ENCODE measurements around the gene CLEC4E. TPM values are rescaled to one million over a fixed set of nuclear protein-coding genes. Genes with fewer than 3 reads are reported as not detected.
"Not testable (repeated sequence)": the region's sequence is repeated elsewhere in the genome, so short reads cannot be mapped to it uniquely, and the experiment has no call there.

Gene CLEC4E
- total RNA-seq, 1 experiment from 2014 or later = not detected

- peaks cover 58% of the 10 kb centered on the region for H3K27me3 Mint-ChIP-seq (ENCODE audit: insufficient read depth, unreplicated experiment)
- no TSS peak for BruUV-seq (replicated peaks)
- H3K36me3 Mint-ChIP-seq (ENCODE audit: insufficient read depth, unreplicated experiment) = no peaks in the 10 kb centered on the region
- intact Hi-C loops (cut with micrococcal nuclease) = loop anchor here (1.0 to 5.0 kb wide), 3 partner anchors 65 to 493 kb away; no protein-coding TSS in a partner anchor
- no peaks in the 10 kb centered on the region for H3K4me1 Mint-ChIP-seq (ENCODE audit: insufficient read depth, unreplicated experiment)
- no peaks in the 10 kb centered on the region for H3K9me3 Mint-ChIP-seq (ENCODE audit: unreplicated experiment)
- H3K27ac Mint-ChIP-seq (ENCODE audit: low read depth, unreplicated experiment) = no peak overlapping the region
- H3K4me3 Mint-ChIP-seq (ENCODE audit: unreplicated experiment) = no peak overlapping the region
- peak; percentile 56 for DNase-seq (ENCODE audit: unreplicated experiment)
- peak; percentile 84 for TF ChIP-seq CTCF (IDR thresholded peaks at IDR 0.05; ENCODE audit: unreplicated experiment)
- CTCF ChIA-PET = interaction anchor here (0.5 to 5.6 kb wide), 75 partner anchors 9 to 1993 kb away, joined by 3 to 135 read pairs (median 4); partner anchors contain the start of gene AICDA
- POLR2A ChIA-PET = interaction anchor here (0.7 to 1.3 kb wide), 4 partner anchors 231 to 593 kb away, joined by 3 to 4 read pairs (median 3); no protein-coding TSS in a partner anchor
Observed at GRCh38 chr12:8544295-8544694, 3.6 kb upstream of the CLEC4E start.

DNA sequence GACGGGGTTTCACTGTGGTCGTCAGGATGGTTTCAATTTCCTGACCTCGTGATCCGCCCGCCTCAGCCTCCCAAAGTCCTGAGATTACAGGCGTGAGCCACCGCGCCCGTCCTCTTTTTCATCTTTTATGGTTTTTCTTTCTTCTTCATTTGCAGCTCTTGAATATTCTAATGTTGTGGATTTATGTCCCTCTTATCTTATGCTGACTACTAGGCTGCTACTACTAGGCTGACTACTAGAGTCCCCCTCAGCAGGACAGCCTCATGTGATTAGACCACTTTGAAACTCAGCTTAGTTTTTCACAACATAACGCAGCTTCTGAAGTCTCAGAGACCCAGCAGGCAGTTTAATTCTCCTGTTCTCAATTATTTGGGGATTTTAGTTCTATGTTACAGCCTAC is 857 bp upstream of the CLEC4E start:
- no peak overlapping the region for H3K27ac Mint-ChIP-seq (ENCODE audit: low read depth, unreplicated experiment)
- BruUV-seq (replicated peaks) = no TSS peak
- POLR2A ChIA-PET = no interaction called here
- H3K4me1 Mint-ChIP-seq (ENCODE audit: insufficient read depth, unreplicated experiment) = no peaks in the 10 kb centered on the region
- TF ChIP-seq CTCF (IDR thresholded peaks at IDR 0.05; ENCODE audit: unreplicated experiment) = no peak
- no peak overlapping the region for H3K4me3 Mint-ChIP-seq (ENCODE audit: unreplicated experiment)
- no peak for DNase-seq (ENCODE audit: unreplicated experiment)
- no peaks in the 10 kb centered on the region for H3K36me3 Mint-ChIP-seq (ENCODE audit: insufficient read depth, unreplicated experiment)
- CTCF ChIA-PET = interaction anchor here (0.5 to 5.6 kb wide), 3 partner anchors 68 to 238 kb away, joined by 3 to 135 read pairs (median 3); partner anchors contain the start of gene AICDA
- no peaks in the 10 kb centered on the region for H3K9me3 Mint-ChIP-seq (ENCODE audit: unreplicated experiment)
- intact Hi-C loops (cut with micrococcal nuclease) = loop anchor here (5.0 kb wide), 2 partner anchors 351 to 496 kb away; no protein-coding TSS in a partner anchor
- H3K27me3 Mint-ChIP-seq (ENCODE audit: insufficient read depth, unreplicated experiment) = peaks cover 53% of the 10 kb centered on the region

GRCh38 chr12:8537820-8538219 is 2.9 kb downstream of the CLEC4E start:
- CTCF ChIA-PET; intact Hi-C loops (cut with micrococcal nuclease); BruUV-seq (replicated peaks); H3K36me3 Mint-ChIP-seq (ENCODE audit: insufficient read depth, unreplicated experiment); H3K4me1 Mint-ChIP-seq (ENCODE audit: insufficient read depth, unreplicated experiment); H3K4me3 Mint-ChIP-seq (ENCODE audit: unreplicated experiment); DNase-seq (ENCODE audit: unreplicated experiment); H3K9me3 Mint-ChIP-seq (ENCODE audit: unreplicated experiment); POLR2A ChIA-PET; H3K27ac Mint-ChIP-seq (ENCODE audit: low read depth, unreplicated experiment): not testable (repeated sequence)
- peaks cover 84% of the 10 kb centered on the region for H3K27me3 Mint-ChIP-seq (ENCODE audit: insufficient read depth, unreplicated experiment)

- POLR2A ChIA-PET = no interaction called here
- no TSS peak for BruUV-seq (replicated peaks)
- no peak for TF ChIP-seq CTCF (IDR thresholded peaks at IDR 0.05; ENCODE audit: unreplicated experiment)
- no peak for DNase-seq (ENCODE audit: unreplicated experiment)
- no peak overlapping the region for H3K27ac Mint-ChIP-seq (ENCODE audit: low read depth, unreplicated experiment)
- no peaks in the 10 kb centered on the region for H3K4me1 Mint-ChIP-seq (ENCODE audit: insufficient read depth, unreplicated experiment)
- intact Hi-C loops (cut with micrococcal nuclease) = no loop called here
- H3K27me3 Mint-ChIP-seq (ENCODE audit: insufficient read depth, unreplicated experiment) = peaks cover 78% of the 10 kb centered on the region
- H3K9me3 Mint-ChIP-seq (ENCODE audit: unreplicated experiment) = no peaks in the 10 kb centered on the region
- H3K4me3 Mint-ChIP-seq (ENCODE audit: unreplicated experiment) = no peak overlapping the region
- CTCF ChIA-PET = no interaction called here
- H3K36me3 Mint-ChIP-seq (ENCODE audit: insufficient read depth, unreplicated experiment) = no peaks in the 10 kb centered on the region
Observed at GRCh38 chr12:8532045-8532444, 8.7 kb downstream of the CLEC4E start.
